Measurements from ENCODE around the gene PRKG1. TPM values are rescaled to one million over a fixed set of nuclear protein-coding genes. Genes with fewer than 3 reads are reported as not detected.

The PRKG1 gene
- total and polyA plus RNA-seq, 2 of the 8 experiments (the other 6 are each of a cell fraction or from before 2014, with no cell fraction given), result 4.2 to 15.2 TPM

GRCh38 chr10:51031950-51032349, 42.3 kb upstream of the PRKG1 start:
- Histone ChIP-seq H4K8ac (ENCODE audit: extremely low read depth, insufficient read depth, low read length) (no peak overlapping the region), H2AK5ac (ENCODE audit: low read depth, low read length) (no peak overlapping the region), H3K23ac (ENCODE audit: insufficient read length) (no peak overlapping the region), H4K5ac (ENCODE audit: insufficient read length, low read depth, low read length) (no peak overlapping the region), H3K27ac (ENCODE audit: low read depth, low read length) (no peak overlapping the region), H4K20me1 (replicated peaks in 1 of 2; ENCODE audit: control insufficient read depth in 1 of 2, insufficient read depth in 2 of 2, low read length in 2 of 2) (no peaks in the 10 kb centered on the region), H3K9me3 (ENCODE audit: insufficient read depth in 2 of 2, low read depth in 1 of 2, low read length in 1 of 2) (no peaks in the 10 kb centered on the region), H3K4me2 (ENCODE audit: insufficient read depth in 1 of 2, low read depth in 2 of 2, low read length in 2 of 2) (no peak overlapping the region), H3K4ac (replicated peaks; ENCODE audit: insufficient read length, low read depth, low read length) (no peak overlapping the region), H2AFZ (ENCODE audit: low read length) (no peak overlapping the region), H3K79me1 (ENCODE audit: low read depth, low read length) (no peaks in the 10 kb centered on the region), H3K56ac (replicated peaks; ENCODE audit: insufficient read length, low read depth, low read length) (no peak overlapping the region), H4K91ac (replicated peaks; ENCODE audit: insufficient read length, low read length) (no peak overlapping the region), H3K4me1 (replicated peaks in 1 of 4; ENCODE audit: control insufficient read depth in 3 of 4, insufficient read depth in 4 of 4, low read length in 3 of 4) (peaks cover 0 to 18% (median 9%) of the 10 kb centered on the region in 4 experiments; a peak in 4 of 7 replicates), H3K14ac (ENCODE audit: insufficient read length) (no peak overlapping the region), H3K9ac (replicated peaks in 1 of 4; ENCODE audit: extremely low read depth in 1 of 4, low read depth in 3 of 4, low read length in 3 of 4) (peak overlapping the region in 1 of 4 experiments; percentile 9; a peak in 1 of 7 replicates), H2BK15ac (ENCODE audit: low read length) (no peak overlapping the region), H3K4me3 (ENCODE audit: extremely low read depth in 1 of 4, insufficient read depth in 2 of 4, low read depth in 3 of 4, low read length in 4 of 4) (no peak overlapping the region), H3K79me2 (ENCODE audit: control insufficient read depth in 1 of 2, insufficient read depth in 2 of 2, low read length in 2 of 2) (no peaks in the 10 kb centered on the region), H3K27me3 (replicated peaks in 1 of 4; ENCODE audit: control insufficient read depth in 3 of 4, extremely low read depth in 1 of 4, insufficient read depth in 3 of 4, low read length in 3 of 4) (no peaks in the 10 kb centered on the region), H2BK20ac (ENCODE audit: low read length) (no peak overlapping the region), H2BK120ac (replicated peaks; ENCODE audit: low read depth, low read length) (no peak overlapping the region), H3K23me2 (ENCODE audit: low read depth, low read length) (no peaks in the 10 kb centered on the region), H3K36me3 (ENCODE audit: control insufficient read depth in 2 of 4, insufficient read depth in 4 of 4, low read length in 3 of 4) (no peaks in the 10 kb centered on the region), H3K18ac (ENCODE audit: extremely low read depth, low read length) (no peak overlapping the region), H2BK12ac (ENCODE audit: low read depth, low read length) (no peak overlapping the region), H2BK5ac (ENCODE audit: low read depth, low read length) (no peak overlapping the region)
- FAIRE-seq, result peak; percentile 24
- no peak for DNase-seq (ENCODE audit: low read depth in 1 of 2, low spot score in 2 of 2)
- CTCF ChIA-PET (ENCODE audit: partially characterized antibody), result interaction anchor here (0.6 to 2.6 kb wide), 11 partner anchors 9 to 707 kb away, joined by 3 to 9 read pairs (median 4); partner anchors contain the start of gene PRKG1
- POLR2A ChIA-PET (ENCODE audit: partially characterized antibody), result interaction anchor here (0.6 to 0.8 kb wide), 2 partner anchors 11 to 24 kb away, joined by 3 read pairs; no protein-coding TSS in a partner anchor
- TF ChIP-seq TEAD4 (IDR thresholded peaks at IDR 0.05; ENCODE audit: low read depth, low read length) (peak; percentile 66; the same call in 1 of the 2 replicates), RAD21 (IDR thresholded peaks at IDR 0.05 in 1 of 2, conservative IDR thresholded peaks at IDR 0.05 in 1 of 2; ENCODE audit: low read depth in 2 of 2, low read length in 2 of 2) (peak; percentile 46 to 59), TBP (IDR thresholded peaks at IDR 0.05; ENCODE audit: low read depth, low read length) (no peak), CTCF (IDR thresholded peaks at IDR 0.05; ENCODE audit: control extremely low read depth in 1 of 3, insufficient read depth in 1 of 3, low read depth in 1 of 3, low read length in 3 of 3) (peak in 2 of 3 experiments; percentile 38 to 48; a peak in 3 of 4 replicates)

Measured in H1 (cell line).